Measurements from ENCODE around the gene SRA1. TPM values are rescaled to one million over a fixed set of nuclear protein-coding genes. Genes with fewer than 3 reads are reported as not detected.
A peak's percentile ranks its signal among the peaks of the same experiment; 100 is the strongest.

The SRA1 gene
- total RNA-seq, 1 donor from 2014 or later, result 72.4 TPM

- Mint-ChIP-seq H3K27ac (ENCODE audit: unreplicated experiment) (no peak overlapping the region), H3K9me3 (ENCODE audit: unreplicated experiment) (no peaks in the 10 kb centered on the region), H3K4me1 (ENCODE audit: low read depth, unreplicated experiment) (peaks cover 6% of the 10 kb centered on the region), H3K4me3 (ENCODE audit: unreplicated experiment) (no peak overlapping the region), H3K27me3 (ENCODE audit: low read depth, unreplicated experiment) (peaks cover 4% of the 10 kb centered on the region), H3K36me3 (ENCODE audit: low read depth, unreplicated experiment) (peaks cover 2% of the 10 kb centered on the region)
- TF ChIP-seq EZH2 (IDR thresholded peaks at IDR 0.05; ENCODE audit: insufficient read depth, low read length) (no peak), CTCF (IDR thresholded peaks at IDR 0.05; ENCODE audit: insufficient read depth, low read depth, low read length) (no peak)
- Histone ChIP-seq H3K4me2 (ENCODE audit: low read length) (no peak overlapping the region), H3K9me3 (ENCODE audit: insufficient read depth, low read depth, low read length) (no peaks in the 10 kb centered on the region), H3K4me1 (ENCODE audit: insufficient read depth, low read length) (peaks cover 6% of the 10 kb centered on the region), H3K4me3 (ENCODE audit: insufficient read depth, low read depth, low read length) (no peak overlapping the region), H3K27me3 (ENCODE audit: insufficient read depth, low read length) (peaks cover 2% of the 10 kb centered on the region), H2AFZ (ENCODE audit: low read depth, low read length) (no peak overlapping the region), H4K20me1 (ENCODE audit: insufficient read depth, low read length) (no peaks in the 10 kb centered on the region), H3K9ac (ENCODE audit: low read length) (no peak overlapping the region), H3K79me2 (ENCODE audit: insufficient read depth, low read length) (no peaks in the 10 kb centered on the region), H3K27ac (ENCODE audit: low read depth, low read length) (no peak overlapping the region), H3K36me3 (ENCODE audit: insufficient read depth, low read length) (no peaks in the 10 kb centered on the region)
- DNase-seq (ENCODE audit: low read depth) (no peak), FAIRE-seq (no peak)
These were observed 18.0 kb upstream of the SRA1 start for GRCh38 chr5:140575309-140575708.

GRCh38 chr5:140574165-140574564 lies 16.9 kb upstream of the SRA1 start:
- Histone ChIP-seq H3K27ac (ENCODE audit: low read depth, low read length) (no peak overlapping the region), H4K20me1 (ENCODE audit: insufficient read depth, low read length) (no peaks in the 10 kb centered on the region), H3K36me3 (ENCODE audit: insufficient read depth, low read length) (no peaks in the 10 kb centered on the region), H3K9ac (ENCODE audit: low read length) (no peak overlapping the region), H3K79me2 (ENCODE audit: insufficient read depth, low read length) (no peaks in the 10 kb centered on the region), H3K4me3 (ENCODE audit: insufficient read depth, low read depth, low read length) (no peak overlapping the region), H3K4me2 (ENCODE audit: low read length) (no peak overlapping the region), H3K27me3 (ENCODE audit: insufficient read depth, low read length) (no peaks in the 10 kb centered on the region), H3K9me3 (ENCODE audit: insufficient read depth, low read depth, low read length) (no peaks in the 10 kb centered on the region), H3K4me1 (ENCODE audit: insufficient read depth, low read length) (peaks cover 6% of the 10 kb centered on the region), H2AFZ (ENCODE audit: low read depth, low read length) (no peak overlapping the region)
- peak; percentile 34 for DNase-seq (ENCODE audit: low read depth)
- Mint-ChIP-seq H3K36me3 (ENCODE audit: low read depth, unreplicated experiment) (peaks cover 2% of the 10 kb centered on the region), H3K4me1 (ENCODE audit: low read depth, unreplicated experiment) (peaks cover 8% of the 10 kb centered on the region), H3K27me3 (ENCODE audit: low read depth, unreplicated experiment) (peaks cover 4% of the 10 kb centered on the region), H3K9me3 (ENCODE audit: unreplicated experiment) (no peaks in the 10 kb centered on the region), H3K4me3 (ENCODE audit: unreplicated experiment) (no peak overlapping the region), H3K27ac (ENCODE audit: unreplicated experiment) (no peak overlapping the region)
- no peak for FAIRE-seq
- TF ChIP-seq CTCF (IDR thresholded peaks at IDR 0.05; ENCODE audit: insufficient read depth, low read depth, low read length), result no peak
- no peak for TF ChIP-seq EZH2 (IDR thresholded peaks at IDR 0.05; ENCODE audit: insufficient read depth, low read length)

GRCh38 chr5:140573683-140574082 lies 16.4 kb upstream of the SRA1 start:
- no peaks in the 10 kb centered on the region for H3K79me2 ChIP-seq (ENCODE audit: insufficient read depth, low read length)
- no peak overlapping the region for H3K4me3 ChIP-seq (ENCODE audit: insufficient read depth, low read depth, low read length)
- no peak overlapping the region for H3K9ac ChIP-seq (ENCODE audit: low read length)
- Mint-ChIP-seq H3K27ac (ENCODE audit: unreplicated experiment) (no peak overlapping the region), H3K36me3 (ENCODE audit: low read depth, unreplicated experiment) (peaks cover 2% of the 10 kb centered on the region), H3K27me3 (ENCODE audit: low read depth, unreplicated experiment) (peaks cover 4% of the 10 kb centered on the region), H3K4me3 (ENCODE audit: unreplicated experiment) (no peak overlapping the region), H3K4me1 (ENCODE audit: low read depth, unreplicated experiment) (peaks cover 10% of the 10 kb centered on the region), H3K9me3 (ENCODE audit: unreplicated experiment) (no peaks in the 10 kb centered on the region)
- no peak for FAIRE-seq
- DNase-seq (ENCODE audit: low read depth), result no peak
- H2AFZ ChIP-seq (ENCODE audit: low read depth, low read length), result no peak overlapping the region
- H3K27ac ChIP-seq (ENCODE audit: low read depth, low read length), result no peak overlapping the region
- peaks cover 4% of the 10 kb centered on the region for H4K20me1 ChIP-seq (ENCODE audit: insufficient read depth, low read length)
- H3K27me3 ChIP-seq (ENCODE audit: insufficient read depth, low read length), result no peaks in the 10 kb centered on the region
- no peak overlapping the region for H3K4me2 ChIP-seq (ENCODE audit: low read length)
- H3K36me3 ChIP-seq (ENCODE audit: insufficient read depth, low read length), result no peaks in the 10 kb centered on the region
- no peaks in the 10 kb centered on the region for H3K9me3 ChIP-seq (ENCODE audit: insufficient read depth, low read depth, low read length)
- H3K4me1 ChIP-seq (ENCODE audit: insufficient read depth, low read length), result peaks cover 6% of the 10 kb centered on the region
- TF ChIP-seq EZH2 (IDR thresholded peaks at IDR 0.05; ENCODE audit: insufficient read depth, low read length) (no peak), CTCF (IDR thresholded peaks at IDR 0.05; ENCODE audit: insufficient read depth, low read depth, low read length) (no peak)
